ENCODE data around the gene DAZAP1.

- no peak for TF ChIP-seq TEAD4 (IDR thresholded peaks at IDR 0.05; ENCODE audit: borderline replicate concordance, insufficient read depth)
- no peak for TF ChIP-seq SIN3A (IDR thresholded peaks at IDR 0.05; ENCODE audit: borderline replicate concordance, low read depth, low read length)
- TF ChIP-seq TCF12 (IDR thresholded peaks at IDR 0.05): no peak
- TF ChIP-seq CTCF (IDR thresholded peaks at IDR 0.05): no peak
- TF ChIP-seq CHD2 (IDR thresholded peaks at IDR 0.05; ENCODE audit: low read length, partially characterized antibody): peak; percentile 62
- TF ChIP-seq RAD21 (IDR thresholded peaks at IDR 0.05; ENCODE audit: low read length): no peak
- no peak for TF ChIP-seq USF2 (IDR thresholded peaks at IDR 0.05; ENCODE audit: borderline replicate concordance, low read depth, low read length)
- no peak for TF ChIP-seq JUND (IDR thresholded peaks at IDR 0.05)
- TF ChIP-seq REST (IDR thresholded peaks at IDR 0.05; ENCODE audit: low read depth, low read length): no peak
- TF ChIP-seq GABPA (IDR thresholded peaks at IDR 0.05; ENCODE audit: low read depth): no peak
Measured at GRCh38 chr19:1449467-1450442, 42.4 kb downstream of the DAZAP1 start, which contains the start of gene APC2.

Data from SK-N-SH (cell line).